ENCODE results near the gene TMEM259.

DNA sequence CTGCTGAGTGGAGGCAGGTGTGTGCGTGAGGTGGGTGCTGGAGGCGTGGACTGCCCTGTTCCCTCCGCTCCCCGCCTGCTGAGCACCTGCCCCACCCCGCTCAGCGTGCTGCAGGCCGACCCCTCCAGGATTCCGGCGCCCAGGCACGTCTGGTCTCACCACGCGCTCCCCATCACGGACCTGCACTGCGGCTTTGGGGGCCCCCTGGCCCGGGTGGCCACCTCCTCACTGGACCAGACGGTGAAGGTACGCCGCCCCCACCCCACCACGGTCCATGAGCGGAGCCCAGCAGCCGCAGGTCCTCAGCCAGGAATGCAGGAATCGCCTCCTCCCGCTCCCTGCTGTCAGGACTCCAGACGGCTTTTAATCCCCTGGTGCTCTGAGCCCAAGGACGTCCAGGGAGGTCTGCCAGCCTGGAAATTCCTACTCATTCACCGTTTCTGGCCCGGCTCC lies 30.8 kb downstream of the TMEM259 start:
- TF ChIP-seq CTCF (IDR thresholded peaks at IDR 0.05) (no peak), POLR2AphosphoS5 (IDR thresholded peaks at IDR 0.05) (no peak), POLR2A (IDR thresholded peaks at IDR 0.05) (no peak), EP300 (IDR thresholded peaks at IDR 0.05) (no peak)

Measured in gastroesophageal sphincter (tissue), 3 donors.